ENCODE measurements around the gene NEO1.
"Not testable (repeated sequence)": the region's sequence is repeated elsewhere in the genome, so short reads cannot be mapped to it uniquely, and the experiment has no call there.

The NEO1 gene

GRCh38 chr15:73141216-73141900 is 89.1 kb downstream of the NEO1 start:
- DNase-seq: no peak

GRCh38 chr15:73142802-73143762 is 90.8 kb downstream of the NEO1 start:
- DNase-seq: no peak

- no peak for DNase-seq
Observed at GRCh38 chr15:73143763-73144155, 91.5 kb downstream of the NEO1 start.

DNA sequence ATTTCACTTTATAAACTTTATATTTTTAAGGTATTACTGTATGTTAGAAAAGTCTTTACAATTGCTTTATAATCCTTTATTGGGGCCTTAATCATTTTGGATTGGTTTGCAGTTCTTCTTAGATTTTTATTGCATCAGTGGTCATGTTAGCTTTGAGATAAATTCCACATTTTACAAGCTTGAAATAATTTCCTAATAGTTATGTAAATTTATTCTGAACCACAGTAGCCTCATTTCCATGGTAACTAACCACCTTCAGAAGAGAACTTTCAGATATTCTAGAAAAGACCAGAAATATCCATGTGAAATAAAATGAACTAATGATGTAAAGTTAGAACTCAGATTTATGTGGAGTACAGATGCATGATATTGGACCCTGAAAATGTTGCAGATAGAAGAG is 94.2 kb downstream of the NEO1 start:
- DNase-seq: no peak

DNA sequence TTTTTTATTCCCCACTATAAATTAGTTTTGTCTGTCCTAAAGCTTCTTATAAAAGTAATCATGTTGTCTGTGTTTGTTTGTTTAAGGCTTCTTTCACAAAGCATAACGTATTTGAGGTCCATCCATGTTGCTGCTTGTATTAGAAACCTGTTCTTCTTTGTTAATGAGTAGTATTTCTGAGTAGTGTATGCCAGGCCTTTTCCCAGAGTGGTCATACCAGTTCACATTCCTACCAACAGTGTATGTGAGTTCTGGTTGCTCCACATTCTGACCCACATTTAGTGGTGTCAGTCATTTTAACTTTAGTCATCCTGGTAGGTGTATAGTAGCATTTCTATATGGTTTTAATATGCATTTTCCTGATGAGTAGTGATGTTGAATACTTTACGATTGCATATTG is 98.6 kb downstream of the NEO1 start:
- no peak for DNase-seq

GRCh38 chr15:73153024-73153423 is 100.8 kb downstream of the NEO1 start:
- DNase-seq: no peak

DNA sequence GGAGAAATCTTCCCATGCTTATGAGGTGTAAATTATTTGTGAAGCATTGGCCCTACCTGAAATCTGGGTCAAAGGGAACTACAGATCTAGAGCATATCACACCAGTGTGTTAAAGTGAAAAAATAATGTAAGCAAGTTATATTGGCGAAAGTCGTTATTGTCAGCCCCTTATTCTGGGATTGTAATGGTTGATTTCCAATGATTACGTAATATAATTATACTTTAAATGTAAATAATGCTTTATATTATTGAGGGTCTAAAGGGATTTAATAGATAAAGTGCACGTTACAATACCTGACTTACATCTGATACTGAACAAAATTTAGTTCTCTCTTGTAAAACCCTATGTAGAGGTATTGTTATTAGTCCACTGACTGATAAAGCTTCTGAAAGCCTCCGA is 101.2 kb downstream of the NEO1 start:
- DNase-seq: no peak

GRCh38 chr15:73156431-73157191 is 104.3 kb downstream of the NEO1 start:
- no peak for DNase-seq

- no peak for DNase-seq
Observed at GRCh38 chr15:73161546-73161945, 109.3 kb downstream of the NEO1 start.

DNA sequence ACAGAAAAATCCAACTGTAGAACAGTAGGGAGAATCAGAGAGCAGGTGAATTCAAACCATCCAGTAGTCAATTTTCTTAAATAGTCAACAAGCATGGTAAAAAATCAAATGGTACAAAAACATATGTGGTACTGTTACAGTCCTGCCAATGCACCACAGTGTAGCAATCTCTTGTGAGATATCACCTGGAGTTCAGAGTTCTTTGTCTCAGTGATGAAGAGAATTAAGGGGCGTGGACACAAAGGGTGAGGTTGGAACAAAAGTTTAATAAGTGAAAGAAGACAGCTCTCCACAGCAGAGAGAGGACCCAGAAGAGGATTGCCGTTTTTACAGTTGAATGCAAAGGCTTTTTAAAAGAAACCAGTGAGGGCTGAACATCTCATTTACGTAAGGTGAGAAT is 113.2 kb downstream of the NEO1 start:
- DNase-seq: no peak

- DNase-seq: no peak
Observed at GRCh38 chr15:73165844-73166243, 113.6 kb downstream of the NEO1 start.

- DNase-seq: not testable (repeated sequence)
Observed at GRCh38 chr15:73166711-73167110, 114.4 kb downstream of the NEO1 start.

GRCh38 chr15:73168487-73168886 is 116.2 kb downstream of the NEO1 start:
- DNase-seq: no peak

DNA sequence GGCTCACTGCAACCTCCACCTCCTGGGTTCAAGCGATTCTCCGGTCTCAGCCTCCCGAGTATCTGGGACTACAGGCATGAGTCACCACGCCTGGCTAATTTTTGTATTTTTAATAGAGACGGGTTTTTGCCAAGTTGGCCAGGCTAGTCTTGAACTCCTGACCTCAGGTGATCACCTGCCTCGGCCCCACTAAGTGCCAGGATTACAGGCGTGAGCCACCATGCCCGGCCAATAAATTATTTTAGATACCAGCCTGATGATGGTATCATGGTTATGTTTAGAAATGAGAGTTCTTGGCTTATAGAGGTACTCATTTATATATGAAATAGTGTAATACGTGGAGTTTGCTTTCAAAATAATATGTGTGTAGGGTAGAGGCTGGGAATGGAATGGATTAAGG is 119.4 kb downstream of the NEO1 start:
- DNase-seq: no peak

DNA sequence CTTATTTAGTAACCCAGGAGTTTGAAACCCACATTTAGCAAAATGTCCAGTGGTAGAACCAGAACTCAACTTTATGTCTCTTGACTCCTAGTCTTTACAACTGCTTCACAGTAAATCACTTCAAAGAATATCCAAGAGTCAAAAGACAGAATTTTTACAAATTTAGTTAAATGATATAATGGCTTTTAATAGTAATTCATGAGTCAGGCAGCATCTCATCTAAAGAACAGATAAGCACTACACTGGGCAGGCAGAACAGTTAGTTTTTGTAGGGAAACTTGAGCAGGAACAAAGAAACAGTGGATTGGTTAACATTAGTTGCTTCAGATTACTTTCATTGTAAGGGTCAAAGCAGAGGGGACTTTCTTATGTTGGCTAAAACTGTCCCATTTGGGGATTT is 120.2 kb downstream of the NEO1 start:
- no peak for DNase-seq

DNA sequence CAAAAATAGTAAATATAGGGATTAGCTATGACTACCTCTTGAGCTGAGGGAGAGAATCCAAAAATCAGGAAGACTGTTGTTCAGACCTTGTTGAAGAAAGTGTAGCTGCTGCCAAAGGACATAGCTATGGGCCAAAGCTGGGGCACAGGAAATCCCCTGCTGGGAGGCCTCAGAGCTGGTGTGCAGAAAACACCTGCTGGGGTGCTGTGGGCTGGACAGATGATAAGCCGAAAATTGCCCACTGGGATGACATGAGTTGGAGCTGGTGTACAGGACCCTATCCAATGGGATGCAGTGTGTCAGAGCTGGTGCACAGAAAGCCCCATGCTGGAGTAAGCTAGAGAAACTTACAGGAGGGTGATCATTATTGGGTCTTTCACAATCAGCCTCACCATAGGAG is 121.9 kb downstream of the NEO1 start:
- no peak for DNase-seq

DNA sequence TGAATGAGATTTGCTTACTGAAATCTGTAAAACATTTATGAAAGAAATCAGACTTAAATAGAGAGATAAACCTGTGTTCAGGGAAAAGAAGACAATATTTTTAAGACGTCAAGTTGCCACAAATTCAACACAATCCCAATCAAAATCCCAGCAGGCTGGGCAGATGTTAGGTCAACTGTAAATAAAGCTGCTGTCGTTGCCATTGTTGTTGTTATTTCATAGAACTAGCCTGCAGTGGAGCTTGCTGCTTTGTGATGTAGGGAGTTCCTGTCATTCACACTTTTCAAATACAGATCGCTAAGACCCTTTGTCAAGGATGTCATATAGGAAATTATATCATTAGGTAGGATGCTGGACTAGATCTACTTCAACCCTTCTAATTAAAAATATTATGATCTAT is 123.1 kb downstream of the NEO1 start:
- DNase-seq: no peak

GRCh38 chr15:73176598-73176997 is 124.3 kb downstream of the NEO1 start:
- no peak for DNase-seq

DNA sequence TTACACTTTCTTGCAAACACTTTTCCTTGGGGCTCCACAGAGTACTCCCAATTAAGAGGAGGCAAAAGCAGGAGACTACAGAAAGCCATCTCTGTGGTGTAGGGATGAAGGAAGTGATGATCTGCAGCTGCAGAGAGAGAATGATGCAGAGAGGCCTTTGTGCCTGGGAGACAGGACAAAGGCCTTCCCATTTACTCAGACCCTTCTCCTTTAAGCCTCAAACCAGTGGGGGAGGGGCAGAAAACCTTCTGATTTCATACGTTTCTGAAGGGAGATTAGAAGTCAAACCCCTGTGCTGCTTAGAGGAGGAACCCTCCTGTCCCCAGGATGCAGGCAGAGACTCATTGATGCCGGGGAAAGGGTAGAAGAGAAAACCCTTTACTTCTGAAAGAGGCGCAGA is 130.8 kb downstream of the NEO1 start:
- no peak for DNase-seq

GRCh38 chr15:73190189-73190601 is 137.9 kb downstream of the NEO1 start:
- DNase-seq: no peak

GRCh38 chr15:73195166-73195565 is 142.9 kb downstream of the NEO1 start:
- DNase-seq: no peak

- no peak for DNase-seq
Observed at GRCh38 chr15:73196113-73196512, 143.8 kb downstream of the NEO1 start.

DNA sequence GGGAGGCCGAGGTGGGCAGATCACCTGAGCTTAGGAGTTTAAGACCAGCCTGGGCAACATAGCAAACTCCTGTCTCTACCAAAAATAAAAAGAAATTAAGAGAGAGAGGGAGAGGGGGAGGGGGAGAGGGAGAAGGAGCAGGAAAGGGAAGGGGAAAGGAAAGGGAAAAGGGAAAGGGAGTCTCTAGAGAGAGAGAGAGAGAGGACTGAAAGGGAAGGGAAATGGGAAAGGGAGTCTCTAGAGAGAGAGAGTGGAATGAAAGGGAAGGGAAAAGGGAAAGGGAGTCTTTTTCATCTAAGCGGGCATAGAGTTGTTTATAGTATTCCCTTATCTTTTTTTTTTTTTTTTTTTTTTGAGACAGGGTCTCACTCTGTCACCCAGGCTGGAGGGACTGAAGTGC is 148.1 kb downstream of the NEO1 start:
- no peak for DNase-seq

GRCh38 chr15:73210630-73211029 is 158.4 kb downstream of the NEO1 start:
- DNase-seq: no peak
